ENCODE results near the gene SOD1. TPM values are rescaled to one million over a fixed set of nuclear protein-coding genes. Genes with fewer than 3 reads are reported as not detected.
"Not testable (repeated sequence)": the region's sequence is repeated elsewhere in the genome, so short reads cannot be mapped to it uniquely, and the experiment has no call there.

The SOD1 gene
- total RNA-seq, 1 donor from 2014 or later, result 384 TPM

DNA sequence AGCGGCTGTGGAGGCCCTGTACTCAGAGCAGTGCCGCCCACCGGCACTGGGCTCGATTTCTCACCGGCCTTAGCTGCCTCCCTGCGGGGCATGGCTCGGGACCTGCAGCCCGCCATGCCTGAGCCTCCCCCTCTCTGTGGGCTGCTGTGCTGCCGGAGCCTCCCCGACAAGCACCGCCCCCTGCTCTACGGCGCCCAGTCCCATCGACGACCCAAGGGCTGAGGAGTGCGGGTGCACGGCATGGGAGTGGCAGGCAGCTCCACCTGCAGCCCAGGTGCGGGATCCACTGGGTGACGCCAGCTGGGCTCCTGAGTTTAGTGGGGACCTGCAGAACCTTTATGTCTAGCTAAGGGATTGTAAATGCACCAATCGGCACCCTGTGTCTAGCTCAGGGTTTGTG, 5.2 kb upstream of the SOD1 start:
- intact Hi-C loops (cut with DNase I), result no loop called here
- DNase-seq (ENCODE audit: low spot score), result no peak

DNA sequence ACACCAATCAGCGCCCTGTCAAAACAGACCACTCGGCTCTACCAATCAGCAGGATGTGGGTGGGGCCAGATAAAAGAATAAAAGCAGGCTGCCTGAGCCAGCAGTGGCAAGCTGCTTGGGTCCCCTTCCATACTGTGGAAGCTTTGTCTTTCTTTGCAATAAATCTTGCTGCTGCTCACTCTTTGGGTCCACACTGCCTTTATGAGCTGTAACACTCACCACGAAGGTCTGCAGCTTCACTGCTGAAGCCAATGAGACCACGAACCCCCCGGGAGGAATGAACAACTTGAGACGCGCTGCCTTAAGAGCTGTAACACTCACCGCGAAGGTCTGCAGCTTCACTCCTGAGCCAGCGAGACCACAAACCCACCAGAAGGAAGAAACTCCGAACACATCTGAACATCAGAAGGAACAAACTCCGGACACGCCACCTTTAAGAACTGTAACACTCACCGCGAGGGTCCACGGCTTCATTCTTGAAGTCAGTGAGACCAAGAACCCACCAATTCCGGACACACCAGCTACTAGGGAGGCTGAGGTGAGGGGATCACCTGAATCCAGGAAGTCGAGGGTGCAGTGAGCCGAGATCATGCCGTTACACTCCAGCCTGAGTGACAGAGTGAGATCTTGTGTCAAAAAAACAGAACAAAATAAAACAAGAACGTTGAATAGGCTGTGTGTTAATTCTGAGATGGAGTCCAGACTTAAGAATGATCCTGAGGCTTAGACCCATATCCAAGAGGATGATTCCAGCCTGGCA, 4.5 kb upstream of the SOD1 start:
- intact Hi-C loops (cut with DNase I); DNase-seq (ENCODE audit: low spot score): not testable (repeated sequence)

DNA sequence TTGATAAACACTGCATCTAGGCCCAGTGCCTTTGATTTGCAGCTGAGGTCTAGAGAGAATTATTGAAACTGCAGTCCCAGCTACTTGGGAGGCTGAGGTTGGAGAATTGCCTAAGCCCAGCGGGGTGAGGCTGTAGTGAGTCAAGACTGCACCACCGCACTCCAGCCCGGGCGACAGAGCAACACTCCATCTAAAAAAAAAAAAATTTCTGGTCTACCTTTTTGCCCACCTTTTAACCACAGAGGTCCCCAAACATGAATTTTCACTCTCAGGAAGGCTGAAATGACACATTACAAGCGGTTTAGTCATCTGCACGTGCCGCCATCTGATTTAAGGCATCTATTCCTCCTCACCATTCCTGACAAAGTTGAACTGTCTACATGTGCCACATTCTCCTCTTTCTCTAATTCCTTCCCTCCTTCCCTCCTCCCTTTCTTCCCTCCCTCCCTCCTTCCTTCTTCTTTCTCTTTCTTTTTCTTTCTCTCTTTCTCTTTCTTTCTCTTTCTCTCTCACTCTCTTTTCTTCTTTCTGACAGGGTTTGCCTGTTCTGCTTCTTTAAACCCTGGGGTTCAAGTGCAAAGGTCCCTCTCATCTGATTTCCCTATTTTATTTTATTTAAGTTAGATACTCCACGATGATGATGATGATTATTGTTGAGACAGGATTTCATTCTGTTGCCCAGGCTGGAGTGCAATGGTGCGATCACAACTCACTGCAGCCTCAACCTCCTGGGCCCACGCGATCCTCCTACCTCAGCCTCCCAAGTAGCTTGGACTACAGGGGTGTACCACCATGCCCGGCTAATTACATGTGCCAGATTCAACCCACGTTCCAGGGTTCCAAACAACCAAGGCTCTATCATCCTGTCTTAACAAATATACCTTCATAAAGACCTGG, 3.0 kb upstream of the SOD1 start:
- intact Hi-C loops (cut with DNase I), result no loop called here
- DNase-seq (ENCODE audit: low spot score), result no peak

DNA sequence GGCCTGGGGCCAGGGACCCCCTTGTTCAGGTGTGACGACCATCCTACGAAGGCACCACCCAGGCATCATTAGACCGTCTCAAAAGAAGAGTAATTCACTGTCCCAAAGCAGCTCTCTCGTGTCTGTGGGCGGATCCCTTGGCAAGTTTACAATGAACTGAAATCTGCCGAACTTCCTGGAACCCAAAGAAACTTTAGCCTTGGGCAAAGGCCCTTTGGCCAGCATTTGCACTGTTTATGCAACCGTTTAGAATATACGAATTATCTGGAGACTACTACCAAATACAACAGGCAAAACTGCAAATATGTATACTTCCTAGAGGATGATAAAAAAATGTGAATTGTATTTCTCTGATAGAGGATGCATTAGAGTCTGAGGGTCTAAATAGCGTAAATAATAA, 1.4 kb upstream of the SOD1 start:
- intact Hi-C loops (cut with DNase I), result loop anchor here (2.0 kb wide), 1 partner anchor 73 kb away; no protein-coding TSS in a partner anchor
- no peak for DNase-seq (ENCODE audit: low spot score)

DNA sequence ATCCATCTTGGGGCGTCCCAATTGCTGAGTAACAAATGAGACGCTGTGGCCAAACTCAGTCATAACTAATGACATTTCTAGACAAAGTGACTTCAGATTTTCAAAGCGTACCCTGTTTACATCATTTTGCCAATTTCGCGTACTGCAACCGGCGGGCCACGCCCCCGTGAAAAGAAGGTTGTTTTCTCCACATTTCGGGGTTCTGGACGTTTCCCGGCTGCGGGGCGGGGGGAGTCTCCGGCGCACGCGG, 282 bp upstream of the SOD1 start:
- intact Hi-C loops (cut with DNase I), result loop anchor here (2.0 kb wide), 1 partner anchor 72 kb away; no protein-coding TSS in a partner anchor
- no peak for DNase-seq (ENCODE audit: low spot score)

DNA sequence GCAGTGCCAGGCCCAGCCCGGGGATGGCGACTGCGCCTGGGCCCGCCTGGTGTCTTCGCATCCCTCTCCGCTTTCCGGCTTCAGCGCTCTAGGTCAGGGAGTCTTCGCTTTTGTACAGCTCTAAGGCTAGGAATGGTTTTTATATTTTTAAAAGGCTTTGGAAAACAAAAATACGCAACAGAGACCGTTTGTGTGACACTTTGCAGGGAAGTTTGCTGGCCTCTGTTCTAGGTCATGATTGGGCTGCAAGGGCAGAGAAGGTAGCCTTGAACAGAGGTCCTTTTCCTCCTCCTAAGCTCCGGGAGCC, 719 bp downstream of the SOD1 start:
- intact Hi-C loops (cut with DNase I), result no loop called here
- no peak for DNase-seq (ENCODE audit: low spot score)

DNA sequence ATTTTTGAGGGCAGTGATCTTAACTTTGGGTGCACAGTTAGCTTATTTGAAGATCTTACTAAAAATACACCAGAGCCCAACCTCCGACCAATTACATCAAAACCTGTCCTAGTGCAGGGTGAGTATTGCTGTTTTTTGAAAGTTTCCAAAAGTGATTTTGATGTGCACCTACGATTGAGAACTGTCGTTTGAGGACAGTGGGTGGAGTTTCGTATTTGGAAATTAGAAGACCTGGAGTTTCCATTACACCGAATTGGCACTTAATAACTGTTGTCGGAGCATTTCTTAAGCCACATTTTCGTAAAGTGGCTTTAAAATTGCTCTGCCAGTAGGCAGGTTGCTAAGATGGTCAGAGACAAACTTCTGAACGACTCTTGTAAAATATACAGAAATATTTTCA, 1.1 kb downstream of the SOD1 start:
- DNase-seq (ENCODE audit: low spot score), result no peak
- intact Hi-C loops (cut with DNase I), result no loop called here

DNA sequence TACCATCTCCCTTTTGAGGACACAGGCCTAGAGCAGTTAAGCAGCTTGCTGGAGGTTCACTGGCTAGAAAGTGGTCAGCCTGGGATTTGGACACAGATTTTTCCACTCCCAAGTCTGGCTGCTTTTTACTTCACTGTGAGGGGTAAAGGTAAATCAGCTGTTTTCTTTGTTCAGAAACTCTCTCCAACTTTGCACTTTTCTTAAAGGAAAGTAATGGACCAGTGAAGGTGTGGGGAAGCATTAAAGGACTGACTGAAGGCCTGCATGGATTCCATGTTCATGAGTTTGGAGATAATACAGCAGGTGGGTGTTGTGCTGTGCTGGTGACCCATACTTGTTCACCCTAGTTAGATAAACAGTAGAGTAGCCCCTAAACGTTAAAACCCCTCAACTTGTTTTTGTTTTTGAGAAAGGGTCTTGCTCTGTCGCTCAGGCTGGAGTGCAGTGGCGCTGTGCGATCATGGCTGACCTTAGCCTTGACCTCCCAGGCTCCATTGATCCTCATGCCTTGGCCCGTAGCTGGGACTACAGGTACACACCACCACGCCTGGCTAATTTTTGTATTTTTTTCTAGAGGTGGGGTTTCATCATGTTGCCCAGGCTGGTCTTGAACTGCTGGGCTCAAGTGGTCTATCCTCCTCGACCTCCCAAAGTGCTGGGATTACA, 4.2 kb downstream of the SOD1 start:
- intact Hi-C loops (cut with DNase I), result no loop called here
- no peak for DNase-seq (ENCODE audit: low spot score)

DNA sequence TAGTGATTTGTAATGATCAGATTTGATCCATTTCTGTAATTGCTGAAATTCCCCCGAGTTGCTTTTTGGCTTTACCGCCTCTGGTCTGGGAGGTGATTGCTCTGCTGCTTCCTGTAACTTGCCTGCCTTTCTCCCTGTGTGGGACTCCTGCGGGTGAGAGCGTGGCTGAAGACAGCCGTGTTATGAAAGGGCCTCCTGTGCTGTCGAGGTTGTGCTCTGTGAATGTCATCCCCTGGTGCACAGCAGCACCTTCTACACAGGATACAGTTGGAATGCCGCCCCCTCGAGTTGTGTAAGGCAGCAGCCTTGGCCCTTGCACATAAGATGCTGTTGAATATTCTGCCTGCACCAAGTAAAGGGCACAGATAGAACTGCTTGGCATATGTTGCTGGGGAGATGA, 5.9 kb downstream of the SOD1 start:
- no peak for DNase-seq (ENCODE audit: low spot score)
- intact Hi-C loops (cut with DNase I), result no loop called here

DNA sequence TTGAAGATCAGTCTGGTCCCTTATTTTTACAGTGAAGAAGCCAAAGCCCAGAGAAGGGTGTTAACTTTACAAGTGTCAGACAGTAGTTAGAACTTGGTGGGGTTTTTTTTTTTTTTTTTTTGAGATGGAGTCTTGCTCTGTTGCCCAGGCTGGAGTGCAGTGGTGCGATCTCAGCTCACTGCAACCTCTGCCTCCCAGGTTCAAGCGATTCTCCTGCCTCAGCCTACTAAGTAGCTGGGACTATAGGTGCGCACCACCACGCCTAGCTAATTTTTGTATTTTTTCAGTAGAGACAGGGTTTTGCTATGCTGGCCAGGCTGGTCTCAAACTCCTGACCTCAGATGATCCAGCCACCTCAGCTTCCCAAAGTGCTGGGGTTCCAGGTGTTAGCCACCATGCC, 6.4 kb downstream of the SOD1 start:
- intact Hi-C loops (cut with DNase I); DNase-seq (ENCODE audit: low spot score): not testable (repeated sequence)

DNA sequence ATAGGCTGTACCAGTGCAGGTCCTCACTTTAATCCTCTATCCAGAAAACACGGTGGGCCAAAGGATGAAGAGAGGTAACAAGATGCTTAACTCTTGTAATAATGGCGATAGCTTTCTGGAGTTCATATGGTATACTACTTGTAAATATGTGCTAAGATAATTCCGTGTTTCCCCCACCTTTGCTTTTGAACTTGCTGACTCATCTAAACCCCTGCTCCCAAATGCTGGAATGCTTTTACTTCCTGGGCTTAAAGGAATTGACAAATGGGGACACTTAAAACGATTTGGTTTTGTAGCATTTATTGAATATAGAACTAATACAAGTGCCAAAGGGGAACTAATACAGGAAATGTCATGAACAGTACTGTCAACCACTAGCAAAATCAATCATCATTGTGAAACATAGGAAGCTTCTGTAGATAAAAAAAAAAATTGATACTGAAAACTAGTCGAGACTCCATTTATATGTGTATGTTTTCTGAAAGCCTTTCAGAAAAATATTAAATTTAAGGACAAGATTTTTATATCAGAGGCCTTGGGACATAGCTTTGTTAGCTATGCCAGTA, 7.0 kb downstream of the SOD1 start:
- DNase-seq (ENCODE audit: low spot score), result no peak
- intact Hi-C loops (cut with DNase I), result no loop called here

DNA sequence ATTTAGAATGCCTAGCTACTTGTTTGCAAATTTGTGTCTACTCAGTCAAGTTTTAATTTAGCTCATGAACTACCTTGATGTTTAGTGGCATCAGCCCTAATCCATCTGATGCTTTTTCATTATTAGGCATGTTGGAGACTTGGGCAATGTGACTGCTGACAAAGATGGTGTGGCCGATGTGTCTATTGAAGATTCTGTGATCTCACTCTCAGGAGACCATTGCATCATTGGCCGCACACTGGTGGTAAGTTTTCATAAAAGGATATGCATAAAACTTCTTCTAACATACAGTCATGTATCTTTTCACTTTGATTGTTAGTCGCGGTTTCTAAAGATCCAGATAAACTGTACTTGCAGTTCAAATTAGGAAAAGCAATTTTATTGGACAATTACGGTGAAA, 7.6 kb downstream of the SOD1 start:
- intact Hi-C loops (cut with DNase I), result no loop called here
- DNase-seq (ENCODE audit: low spot score), result no peak

DNA sequence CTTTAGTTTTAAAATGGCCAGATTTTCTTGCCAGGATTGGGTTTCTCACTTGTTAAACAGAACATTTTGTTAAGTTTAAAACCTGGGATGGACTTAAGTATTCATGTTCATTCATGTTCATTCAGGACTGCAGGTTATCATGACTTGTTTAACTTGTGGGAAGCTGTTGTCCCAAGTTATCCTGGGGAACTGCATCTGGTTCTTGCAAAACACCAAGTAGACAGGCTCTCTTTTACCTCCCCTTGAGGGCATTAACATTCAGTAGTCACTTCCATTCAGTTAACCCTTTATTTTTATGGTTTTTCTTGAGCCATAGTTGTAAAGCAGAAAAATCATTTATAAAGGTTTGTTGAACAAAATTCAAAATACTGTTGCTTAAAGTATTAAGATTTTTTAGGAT, 8.1 kb downstream of the SOD1 start:
- intact Hi-C loops (cut with DNase I), result no loop called here
- DNase-seq (ENCODE audit: low spot score), result no peak

DNA sequence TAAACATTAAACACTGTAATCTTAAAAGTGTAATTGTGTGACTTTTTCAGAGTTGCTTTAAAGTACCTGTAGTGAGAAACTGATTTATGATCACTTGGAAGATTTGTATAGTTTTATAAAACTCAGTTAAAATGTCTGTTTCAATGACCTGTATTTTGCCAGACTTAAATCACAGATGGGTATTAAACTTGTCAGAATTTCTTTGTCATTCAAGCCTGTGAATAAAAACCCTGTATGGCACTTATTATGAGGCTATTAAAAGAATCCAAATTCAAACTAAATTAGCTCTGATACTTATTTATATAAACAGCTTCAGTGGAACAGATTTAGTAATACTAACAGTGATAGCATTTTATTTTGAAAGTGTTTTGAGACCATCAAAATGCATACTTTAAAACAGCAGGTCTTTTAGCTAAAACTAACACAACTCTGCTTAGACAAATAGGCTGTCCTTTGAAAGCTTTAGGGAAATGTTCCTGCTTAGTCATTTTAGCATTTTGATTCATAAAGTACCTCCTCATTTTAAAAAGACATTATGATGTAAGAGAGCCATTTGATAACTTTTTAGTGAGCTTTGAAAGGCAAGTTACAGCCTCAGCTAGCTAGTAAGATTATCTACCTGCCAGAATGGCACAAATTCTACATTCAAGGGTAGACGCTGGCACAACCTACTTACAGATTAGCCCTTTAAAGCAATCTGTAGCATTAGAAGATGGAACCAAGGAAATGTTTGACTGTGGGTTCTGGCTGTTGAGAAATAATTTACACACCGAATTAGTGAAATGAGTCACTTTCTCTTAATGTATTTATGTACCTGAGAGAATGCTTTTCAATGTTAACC, 9.4 kb downstream of the SOD1 start:
- intact Hi-C loops (cut with DNase I), result no loop called here
- DNase-seq (ENCODE audit: low spot score), result no peak

DNA sequence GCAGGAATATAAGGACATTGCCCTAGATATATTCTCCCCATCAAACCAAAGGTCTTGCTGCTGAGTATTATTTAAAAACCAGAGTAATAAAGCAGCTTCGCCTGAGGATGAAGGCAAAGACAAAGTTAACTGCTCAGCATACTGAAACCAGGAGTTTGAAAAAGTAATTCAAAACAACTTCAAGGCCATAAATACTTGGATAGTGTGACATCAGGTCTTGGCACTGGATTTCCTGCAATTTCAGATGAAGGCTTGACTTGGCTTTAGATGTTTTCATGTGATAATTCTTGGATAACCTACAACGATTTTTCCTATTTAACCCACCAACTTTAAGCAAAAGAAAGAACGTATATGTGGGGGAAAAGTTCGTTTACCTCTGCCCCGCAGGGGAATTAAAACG, 10.6 kb downstream of the SOD1 start:
- DNase-seq (ENCODE audit: low spot score), result no peak
- intact Hi-C loops (cut with DNase I), result no loop called here

DNA sequence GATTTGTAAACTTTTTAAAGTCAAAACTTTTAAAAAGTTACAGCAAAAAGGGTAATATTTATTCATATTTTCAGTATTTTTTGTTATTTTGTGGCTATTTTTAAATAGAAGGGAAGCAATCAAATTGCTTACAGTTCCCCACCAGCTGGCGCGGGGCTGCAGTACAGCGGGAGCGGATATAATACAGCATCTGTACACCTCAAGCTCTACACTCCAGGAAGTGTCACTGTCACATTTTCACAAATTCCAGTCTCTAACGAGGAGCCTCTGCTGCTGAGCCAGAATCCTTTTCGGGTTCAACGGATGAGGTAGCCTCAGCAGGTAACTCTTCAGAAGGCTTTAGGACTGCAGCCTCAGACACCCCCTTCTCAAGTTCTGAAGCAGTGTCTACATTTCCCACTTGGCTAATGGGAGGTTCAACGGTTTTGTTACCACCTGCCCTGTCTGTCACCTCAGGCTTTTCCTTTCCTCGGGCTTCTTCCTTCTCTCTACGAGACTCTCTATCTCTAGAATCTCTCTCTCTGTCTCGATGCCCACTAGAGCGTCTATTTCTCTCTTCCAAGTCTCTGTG, 11.7 kb downstream of the SOD1 start:
- intact Hi-C loops (cut with DNase I), result no loop called here
- DNase-seq (ENCODE audit: low spot score), result no peak

DNA sequence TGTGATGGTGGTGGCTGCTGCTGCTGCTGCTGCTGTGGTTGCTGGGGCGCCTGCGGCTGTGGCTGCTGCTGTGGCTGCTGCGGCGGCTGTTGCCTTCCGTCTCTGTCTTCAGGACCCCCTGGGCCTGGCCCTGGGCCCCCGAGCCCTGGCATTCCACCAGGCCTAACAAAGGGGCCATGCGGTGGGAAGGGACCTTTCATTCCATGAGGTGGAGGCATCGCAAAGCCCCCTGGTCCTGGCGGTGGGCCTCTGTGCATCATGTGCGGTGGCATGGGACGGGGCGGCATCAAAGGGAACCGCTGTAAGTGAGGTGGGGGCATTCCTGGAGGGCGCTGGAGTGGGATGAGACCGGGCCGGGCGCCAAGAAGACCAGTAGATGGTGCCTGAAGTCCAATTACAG, 12.4 kb downstream of the SOD1 start:
- intact Hi-C loops (cut with DNase I), result no loop called here
- DNase-seq (ENCODE audit: low spot score), result no peak

DNA sequence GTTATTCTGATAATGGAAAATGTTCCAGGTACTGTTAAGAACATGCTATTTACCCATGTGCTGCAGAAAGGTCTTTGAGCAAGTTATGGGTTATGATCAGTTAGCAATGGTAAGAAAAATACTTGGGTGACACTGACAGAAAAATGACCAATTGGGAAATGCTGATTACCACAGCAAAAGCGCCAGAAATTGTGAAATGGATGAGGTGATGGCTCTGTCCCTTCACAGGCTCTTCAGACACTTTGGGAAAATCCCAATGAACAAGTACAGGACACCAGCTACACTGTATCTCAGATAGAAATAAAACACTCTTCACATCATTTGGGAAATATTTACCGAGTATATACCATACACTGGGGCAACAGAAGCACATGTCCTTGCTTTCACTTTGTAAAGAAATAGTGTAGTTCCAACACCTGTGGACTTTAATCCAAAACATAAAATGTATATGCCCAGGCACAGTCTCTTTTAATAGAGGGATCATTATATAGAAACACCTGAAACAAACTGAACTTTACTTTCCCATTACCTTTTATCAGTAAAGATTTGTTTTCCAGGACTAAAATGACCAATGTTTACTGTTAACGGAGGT, 13.9 kb downstream of the SOD1 start:
- intact Hi-C loops (cut with DNase I), result no loop called here

DNA sequence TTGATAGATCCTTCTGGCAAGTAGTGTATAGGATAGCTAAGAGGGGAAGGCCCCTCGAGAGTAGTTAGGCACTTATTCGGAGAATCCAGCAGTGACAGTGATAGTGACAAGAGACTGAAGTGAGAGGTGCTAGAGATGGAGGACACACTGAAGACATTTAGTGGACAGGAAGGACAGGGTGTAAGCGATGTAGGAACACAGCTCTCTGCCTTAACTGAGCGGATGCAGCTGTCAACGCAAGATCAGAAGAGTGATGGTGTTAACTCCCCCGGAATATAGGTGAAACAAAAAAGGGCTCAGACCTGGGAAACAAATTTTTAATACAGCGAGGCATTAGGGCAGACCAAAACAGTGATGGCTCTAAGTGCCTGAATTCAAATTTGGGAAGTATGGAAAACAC, 15.8 kb downstream of the SOD1 start:
- DNase-seq (ENCODE audit: low spot score), result no peak
- intact Hi-C loops (cut with DNase I), result no loop called here

More for the DNA sequence above, 13.9 kb downstream of the SOD1 start:
- no peak for DNase-seq (ENCODE audit: low spot score)

Measured in cardiac septum (tissue), 1 donor.